ES-I3 (cell line): Measurements from ENCODE around the gene CFAP77.
A peak's percentile ranks its signal among the peaks of the same experiment; 100 is the strongest.

Source experiments
- H3K36me3 ChIP-seq: 2 replicates; pipeline ENCODE4 v1.6.1; 2013; ENCODE audit warnings: mild to moderate bottlenecking, low read length, control low read depth, moderate library complexity; ENCODE audit not compliant: insufficient read depth
- H3K4me1 ChIP-seq: 2 replicates; pipeline ENCODE4 v1.6.1; 2013; ENCODE audit warnings: mild to moderate bottlenecking, control low read depth, low read length; ENCODE audit not compliant: insufficient read depth
- H3K9ac ChIP-seq: 2 replicates; pipeline ENCODE4 v1.6.1; 2013; ENCODE audit warnings: low read depth, mild to moderate bottlenecking, low read length, moderate library complexity
- H3K9me3 ChIP-seq: 2 replicates; pipeline ENCODE4 v1.6.1; 2013; ENCODE audit warnings: mild to moderate bottlenecking, low read length, moderate library complexity; ENCODE audit not compliant: control insufficient read depth, insufficient read depth

Gene CFAP77

GRCh38 chr9:132541870-132542830 is 132.1 kb downstream of the CFAP77 start:
- H3K9ac ChIP-seq = no peak overlapping the region
- no peaks in the 10 kb centered on the region for H3K36me3 ChIP-seq
- peaks cover 17% of the 10 kb centered on the region; the same call in 1 of the 2 replicates for H3K4me1 ChIP-seq
- H3K9me3 ChIP-seq = no peaks in the 10 kb centered on the region

GRCh38 chr9:132543251-132543650 is 133.2 kb downstream of the CFAP77 start:
- Histone ChIP-seq H3K9me3 (no peaks in the 10 kb centered on the region), H3K36me3 (no peaks in the 10 kb centered on the region), H3K9ac (no peak overlapping the region), H3K4me1 (peaks cover 17% of the 10 kb centered on the region; the same call in 1 of the 2 replicates)

GRCh38 chr9:132543960-132544359 is 133.9 kb downstream of the CFAP77 start:
- Histone ChIP-seq H3K4me1 (peaks cover 21% of the 10 kb centered on the region; the same call in 1 of the 2 replicates), H3K9me3 (no peaks in the 10 kb centered on the region), H3K36me3 (no peaks in the 10 kb centered on the region), H3K9ac (no peak overlapping the region)

DNA sequence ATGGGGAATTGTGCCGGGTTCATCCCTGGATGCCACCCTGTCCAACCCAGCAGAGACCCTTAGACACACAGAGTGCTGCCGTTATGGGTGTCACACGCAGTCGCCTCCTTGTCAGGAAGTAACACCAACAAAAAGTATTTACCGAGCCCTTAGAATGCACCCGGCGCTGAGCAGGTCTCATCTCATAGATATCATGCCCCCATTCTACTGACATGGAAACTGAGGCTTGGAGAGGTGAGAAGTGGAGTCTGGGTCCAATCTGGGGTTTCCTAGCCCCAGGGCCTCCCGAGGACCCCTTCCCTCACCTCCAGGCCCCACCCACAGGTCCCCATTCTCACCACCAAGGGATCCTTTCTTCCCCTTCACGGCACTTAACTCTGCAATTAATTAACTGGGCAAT is 135.6 kb downstream of the CFAP77 start:
- Histone ChIP-seq H3K4me1 (peaks cover 17% of the 10 kb centered on the region; the same call in 1 of the 2 replicates), H3K9me3 (no peaks in the 10 kb centered on the region), H3K9ac (no peak overlapping the region), H3K36me3 (no peaks in the 10 kb centered on the region)

- peaks cover 14% of the 10 kb centered on the region; the same call in 1 of the 2 replicates for H3K4me1 ChIP-seq
Measured at GRCh38 chr9:132546148-132547051, 136.4 kb downstream of the CFAP77 start.

DNA sequence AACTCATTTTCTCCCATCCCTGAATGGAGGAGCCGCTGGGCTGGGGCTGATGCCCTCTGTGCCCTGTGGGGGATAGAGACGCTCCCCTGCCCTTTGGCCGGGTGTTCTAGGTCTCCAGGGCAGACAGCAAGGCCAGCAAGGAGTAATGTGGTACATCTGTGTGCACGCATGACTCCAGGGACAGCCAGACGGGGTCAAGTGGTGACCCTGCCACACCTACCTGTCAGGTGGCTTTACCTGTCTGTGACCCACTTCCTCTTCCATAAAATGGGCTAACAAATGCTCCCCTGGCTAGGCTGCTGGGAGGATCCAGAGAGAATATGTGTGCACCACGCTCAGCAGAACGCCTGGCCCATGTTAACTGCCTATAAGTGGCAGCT is 137.0 kb downstream of the CFAP77 start:
- Histone ChIP-seq H3K9me3 (no peaks in the 10 kb centered on the region), H3K36me3 (no peaks in the 10 kb centered on the region), H3K9ac (no peak overlapping the region), H3K4me1 (peaks cover 11% of the 10 kb centered on the region; the same call in 1 of the 2 replicates)

More at GRCh38 chr9:132546148-132547051, 136.4 kb downstream of the CFAP77 start:
- H3K36me3 ChIP-seq = no peaks in the 10 kb centered on the region
- H3K9me3 ChIP-seq = no peaks in the 10 kb centered on the region
- peak overlapping the region; percentile 56; the same call in 1 of the 2 replicates for H3K9ac ChIP-seq

- no peak overlapping the region for H3K9ac ChIP-seq
- H3K36me3 ChIP-seq = no peaks in the 10 kb centered on the region
- no peaks in the 10 kb centered on the region for H3K9me3 ChIP-seq
- H3K4me1 ChIP-seq = peaks cover 11% of the 10 kb centered on the region; the same call in 1 of the 2 replicates
Measured at GRCh38 chr9:132547436-132547835, 137.4 kb downstream of the CFAP77 start.

DNA sequence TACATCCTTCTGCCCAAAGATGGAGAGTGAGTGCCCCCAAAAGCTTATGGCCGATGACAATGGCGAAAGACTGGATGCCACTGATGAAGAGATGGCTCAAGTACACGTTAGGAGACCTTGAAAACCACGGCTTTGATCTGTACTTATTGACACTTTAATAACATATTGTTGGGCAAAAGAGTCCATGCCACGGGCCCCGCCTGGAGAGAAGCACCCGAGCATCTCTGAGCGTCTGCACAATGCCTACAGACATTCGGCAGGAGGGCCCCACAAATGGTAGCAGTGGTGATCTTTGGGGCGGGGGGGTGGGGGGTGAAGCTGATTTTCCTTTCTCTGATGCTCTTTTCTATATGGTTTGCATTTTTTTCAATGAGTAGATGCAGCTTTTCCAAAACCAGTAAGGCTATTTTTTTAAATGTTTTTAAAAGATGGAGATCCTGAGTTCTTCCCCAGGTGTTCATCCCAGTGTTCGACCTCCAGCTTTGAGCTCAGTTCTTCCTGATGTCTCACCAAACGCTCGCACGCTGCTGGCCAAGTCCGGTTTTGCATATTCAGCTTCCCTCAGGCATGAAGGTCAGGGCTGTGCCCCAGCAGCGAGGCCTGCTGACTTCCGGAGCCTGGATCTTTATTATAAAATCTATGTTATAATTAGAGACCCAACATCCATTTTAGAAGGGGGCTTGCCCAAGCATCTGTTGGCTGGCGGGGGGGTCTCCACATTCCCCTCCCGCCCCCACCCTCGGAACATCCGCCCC is 138.1 kb downstream of the CFAP77 start:
- peaks cover 11% of the 10 kb centered on the region; the same call in 1 of the 2 replicates for H3K4me1 ChIP-seq
- H3K9me3 ChIP-seq = no peaks in the 10 kb centered on the region
- no peaks in the 10 kb centered on the region for H3K36me3 ChIP-seq
- H3K9ac ChIP-seq = no peak overlapping the region

DNA sequence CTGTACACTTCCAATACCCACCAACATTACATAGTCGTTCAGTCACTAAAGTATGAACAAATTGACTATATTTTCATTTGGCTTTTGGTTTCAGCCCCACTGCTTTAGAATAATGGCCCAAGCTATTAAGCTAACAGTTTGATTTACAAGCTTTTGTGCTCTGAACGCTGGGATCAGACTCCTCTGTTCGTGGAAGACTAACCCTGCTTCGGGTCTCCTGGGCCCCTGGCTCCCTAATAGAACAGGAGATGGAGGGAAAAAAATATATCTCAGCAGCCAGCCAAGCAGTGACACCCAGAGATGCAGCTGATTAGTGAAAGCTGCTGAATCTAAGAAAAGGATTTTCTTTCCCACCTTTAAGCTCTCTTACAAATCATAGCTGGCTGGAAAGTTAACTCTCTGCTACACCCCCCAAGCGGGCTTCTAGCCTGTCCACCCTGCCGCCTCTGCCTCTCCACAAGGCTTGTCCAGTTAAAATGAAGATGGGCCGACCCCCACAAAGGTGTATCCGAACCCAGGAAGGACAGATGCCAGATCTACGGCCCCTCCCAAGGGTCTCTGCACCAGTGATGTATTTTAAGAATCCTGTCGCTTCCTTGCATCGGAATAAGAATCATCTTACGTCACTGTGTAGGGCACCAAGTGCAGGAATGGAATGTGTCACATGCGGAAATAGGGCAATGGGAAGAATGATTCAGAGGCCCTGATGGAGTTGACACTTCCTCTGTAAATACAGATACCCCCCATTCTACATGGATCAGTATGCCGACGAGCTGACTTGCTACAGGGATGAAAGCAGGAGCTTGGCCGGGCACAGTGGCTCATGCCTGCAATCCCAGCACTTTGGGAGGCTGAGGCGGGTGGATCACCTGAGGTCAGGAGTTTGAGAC is 139.0 kb downstream of the CFAP77 start:
- Histone ChIP-seq H3K4me1 (peaks cover 11% of the 10 kb centered on the region; the same call in 1 of the 2 replicates), H3K36me3 (no peaks in the 10 kb centered on the region), H3K9me3 (no peaks in the 10 kb centered on the region), H3K9ac (no peak overlapping the region)

GRCh38 chr9:132551556-132551955 is 141.5 kb downstream of the CFAP77 start:
- H3K9ac ChIP-seq = no peak overlapping the region
- peaks cover 10% of the 10 kb centered on the region; the same call in 1 of the 2 replicates for H3K4me1 ChIP-seq
- H3K9me3 ChIP-seq = no peaks in the 10 kb centered on the region
- no peaks in the 10 kb centered on the region for H3K36me3 ChIP-seq

- H3K9me3 ChIP-seq = no peaks in the 10 kb centered on the region
Measured at GRCh38 chr9:132552041-132552440, 142.0 kb downstream of the CFAP77 start.

GRCh38 chr9:132554755-132555154 is 144.7 kb downstream of the CFAP77 start:
- no peaks in the 10 kb centered on the region for H3K36me3 ChIP-seq

More at GRCh38 chr9:132552041-132552440, 142.0 kb downstream of the CFAP77 start:
- Histone ChIP-seq H3K36me3 (no peaks in the 10 kb centered on the region), H3K9ac (no peak overlapping the region), H3K4me1 (peaks cover 7% of the 10 kb centered on the region; the same call in 1 of the 2 replicates)

DNA sequence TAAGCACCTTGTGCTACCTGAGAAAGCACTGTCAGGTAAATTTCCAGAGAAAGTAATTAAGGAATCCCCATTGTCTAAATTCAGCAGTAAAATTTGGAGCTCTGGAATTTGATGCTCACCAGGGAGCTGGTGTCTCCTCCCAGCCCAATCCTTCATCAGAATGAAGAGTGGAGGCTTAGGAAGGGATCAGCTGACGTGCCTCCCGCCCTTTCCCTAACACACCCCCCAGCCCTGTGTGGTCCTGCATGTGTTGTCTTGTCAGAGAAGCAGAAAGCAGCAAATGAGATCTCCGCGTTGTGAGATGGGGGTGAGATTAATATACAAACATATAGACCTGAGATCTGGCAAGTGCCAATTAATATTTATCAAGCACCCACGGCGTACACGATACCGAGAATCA is 145.5 kb downstream of the CFAP77 start:
- H3K9ac ChIP-seq = no peak overlapping the region
- 0 out of 2 replicates have a peak, but pooled peaks cover 5% of the 10 kb centered on the region for H3K9me3 ChIP-seq
- no peaks in the 10 kb centered on the region for H3K4me1 ChIP-seq
- no peaks in the 10 kb centered on the region for H3K36me3 ChIP-seq

More at GRCh38 chr9:132554755-132555154, 144.7 kb downstream of the CFAP77 start:
- no peak overlapping the region for H3K9ac ChIP-seq
- H3K9me3 ChIP-seq = 0 out of 2 replicates have a peak, but pooled peaks cover 3% of the 10 kb centered on the region
- H3K4me1 ChIP-seq = no peaks in the 10 kb centered on the region
